HG03060 (cell line): ENCODE measurements around the gene XPOT.
"Not testable (repeated sequence)": the region's sequence is repeated elsewhere in the genome, so short reads cannot be mapped to it uniquely, and the experiment has no call there.

Source experiments
- ATAC-seq: cut with Tn5 transposase; IDR thresholded peaks from one replicate; pipeline ENCODE4 v1.9.1; 2021; ENCODE audit warnings: low read depth, moderate number of reproducible peaks; ENCODE audit not compliant: unreplicated experiment

Gene XPOT, protein sequence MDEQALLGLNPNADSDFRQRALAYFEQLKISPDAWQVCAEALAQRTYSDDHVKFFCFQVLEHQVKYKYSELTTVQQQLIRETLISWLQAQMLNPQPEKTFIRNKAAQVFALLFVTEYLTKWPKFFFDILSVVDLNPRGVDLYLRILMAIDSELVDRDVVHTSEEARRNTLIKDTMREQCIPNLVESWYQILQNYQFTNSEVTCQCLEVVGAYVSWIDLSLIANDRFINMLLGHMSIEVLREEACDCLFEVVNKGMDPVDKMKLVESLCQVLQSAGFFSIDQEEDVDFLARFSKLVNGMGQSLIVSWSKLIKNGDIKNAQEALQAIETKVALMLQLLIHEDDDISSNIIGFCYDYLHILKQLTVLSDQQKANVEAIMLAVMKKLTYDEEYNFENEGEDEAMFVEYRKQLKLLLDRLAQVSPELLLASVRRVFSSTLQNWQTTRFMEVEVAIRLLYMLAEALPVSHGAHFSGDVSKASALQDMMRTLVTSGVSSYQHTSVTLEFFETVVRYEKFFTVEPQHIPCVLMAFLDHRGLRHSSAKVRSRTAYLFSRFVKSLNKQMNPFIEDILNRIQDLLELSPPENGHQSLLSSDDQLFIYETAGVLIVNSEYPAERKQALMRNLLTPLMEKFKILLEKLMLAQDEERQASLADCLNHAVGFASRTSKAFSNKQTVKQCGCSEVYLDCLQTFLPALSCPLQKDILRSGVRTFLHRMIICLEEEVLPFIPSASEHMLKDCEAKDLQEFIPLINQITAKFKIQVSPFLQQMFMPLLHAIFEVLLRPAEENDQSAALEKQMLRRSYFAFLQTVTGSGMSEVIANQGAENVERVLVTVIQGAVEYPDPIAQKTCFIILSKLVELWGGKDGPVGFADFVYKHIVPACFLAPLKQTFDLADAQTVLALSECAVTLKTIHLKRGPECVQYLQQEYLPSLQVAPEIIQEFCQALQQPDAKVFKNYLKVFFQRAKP

GRCh38 chr12:64403707-64404469 lies at the start of gene XPOT:
XPOT (plus strand) TSS chr12:64404392; CDS start chr12:64410036, 5,644 bp downstream.
- peak; percentile 96 for ATAC-seq

DNA sequence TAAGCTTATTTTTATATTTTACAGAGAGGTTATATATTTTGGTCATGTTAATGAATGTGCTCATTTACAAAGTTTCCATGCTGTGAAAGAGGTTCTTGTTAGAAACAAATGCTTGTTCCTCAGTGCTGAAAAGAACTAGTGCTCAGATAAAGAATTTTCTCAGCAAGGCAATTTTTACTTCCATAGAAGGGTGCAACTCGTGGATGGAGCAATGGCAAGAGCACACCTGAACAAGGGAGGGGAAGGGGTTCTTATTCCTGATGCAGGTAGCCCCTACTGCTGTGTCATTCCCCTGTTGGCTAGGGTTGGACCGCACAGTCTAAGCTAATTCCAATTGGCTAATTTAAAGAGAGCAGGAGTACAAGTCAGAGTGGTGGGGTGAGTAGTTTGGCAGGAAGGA lies 48.0 kb upstream of the XPOT start:
- not testable (repeated sequence) for ATAC-seq

- not testable (repeated sequence) for ATAC-seq
These were observed 43.0 kb upstream of the XPOT start for GRCh38 chr12:64361173-64361572.

- no peak for ATAC-seq
These were observed 41.4 kb upstream of the XPOT start for GRCh38 chr12:64362721-64363305.

DNA sequence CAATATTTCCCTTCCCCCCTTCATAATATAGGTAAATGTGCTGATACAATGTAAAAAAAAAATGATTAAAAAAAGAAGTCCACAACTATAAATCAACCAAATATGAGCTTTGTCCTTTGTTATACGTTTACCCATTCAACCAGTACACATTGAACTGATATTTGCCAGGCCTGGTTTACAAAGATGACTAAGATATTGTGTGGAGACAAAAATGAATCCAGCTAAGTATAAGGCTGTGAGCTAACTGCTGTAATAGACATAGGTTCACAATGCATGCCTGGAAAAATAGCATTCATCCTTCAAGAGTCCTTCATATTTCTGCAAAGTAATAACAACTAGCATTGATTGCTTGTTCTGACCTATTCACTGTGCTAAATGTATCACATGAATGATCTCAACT lies 20.5 kb upstream of the XPOT start:
- no peak for ATAC-seq

DNA sequence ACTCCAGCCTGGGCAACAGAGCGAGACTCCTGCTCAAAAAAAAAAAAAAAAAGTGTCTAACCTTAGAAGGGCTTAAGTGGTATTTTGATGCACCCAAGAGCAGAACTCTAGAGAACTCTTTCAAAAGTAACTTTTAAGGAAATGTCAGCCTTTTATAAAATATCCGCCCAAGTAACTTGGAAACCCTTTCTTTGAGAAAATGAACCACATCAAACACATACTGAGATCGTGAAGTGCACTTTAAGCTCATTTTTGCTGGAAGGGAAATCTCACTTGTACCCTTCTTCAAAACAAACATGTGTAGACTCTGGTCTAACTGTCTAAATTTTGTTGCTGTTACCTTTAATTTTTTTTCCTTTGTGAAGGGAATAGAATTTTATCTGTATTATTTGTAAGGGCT lies 19.2 kb upstream of the XPOT start:
- no peak for ATAC-seq

- ATAC-seq: no peak
These were observed 18.7 kb upstream of the XPOT start for GRCh38 chr12:64385468-64385867.

- no peak for ATAC-seq
These were observed 16.9 kb upstream of the XPOT start for GRCh38 chr12:64387197-64387816.

GRCh38 chr12:64389154-64389553 lies 15.0 kb upstream of the XPOT start:
- ATAC-seq: no peak

- ATAC-seq: no peak
These were observed 13.8 kb upstream of the XPOT start, which contains the start of gene C12orf56 for GRCh38 chr12:64390275-64390851. C12orf56 (minus strand) TSS chr12:64390758; CDS start chr12:64390565, 193 bp downstream.

DNA sequence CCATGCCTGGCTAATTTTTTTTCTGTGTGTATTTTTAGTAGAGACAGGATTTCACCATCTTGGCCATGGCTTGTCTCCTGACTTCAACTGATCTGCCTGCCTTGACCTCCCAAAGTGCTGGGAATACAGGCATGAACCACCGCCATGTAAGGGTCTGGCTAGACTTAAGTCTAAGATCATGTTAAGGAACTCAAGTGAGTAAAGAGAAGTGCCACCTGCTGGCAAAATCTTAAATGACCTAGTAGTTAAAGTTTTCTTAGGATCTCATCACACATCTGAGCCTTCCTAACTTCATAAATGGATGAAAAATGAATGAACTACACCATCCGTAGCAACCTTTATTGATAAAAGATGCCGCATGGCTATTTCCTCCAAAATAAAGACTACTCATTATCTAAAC lies 12.0 kb upstream of the XPOT start:
- ATAC-seq: no peak

GRCh38 chr12:64395739-64396138 lies 8.5 kb upstream of the XPOT start:
- ATAC-seq: no peak

GRCh38 chr12:64400041-64400440 lies 4.2 kb upstream of the XPOT start:
- ATAC-seq: no peak

DNA sequence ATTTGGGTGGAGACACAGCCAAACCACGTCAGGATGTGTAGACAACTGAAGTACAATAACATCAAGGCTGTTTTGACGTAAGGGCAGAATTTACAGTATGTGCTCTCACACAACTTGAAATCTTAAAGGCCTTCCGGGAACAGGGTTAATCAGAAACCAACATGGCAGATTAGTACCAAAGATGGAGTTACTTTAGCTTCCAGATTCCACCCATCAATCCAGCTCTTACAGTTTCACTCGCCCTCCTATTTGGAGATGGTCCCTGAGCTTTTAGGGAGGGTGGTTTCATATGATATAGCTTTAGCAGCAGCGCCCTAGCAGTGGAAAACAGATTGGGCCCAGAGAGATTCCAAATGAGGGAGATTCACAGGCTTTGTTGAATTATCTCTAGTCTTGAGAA lies 2.0 kb upstream of the XPOT start:
- no peak for ATAC-seq

GRCh38 chr12:64404470-64405256 lies 471 bp downstream of the XPOT start:
- peak; percentile 4 for ATAC-seq

- no peak for ATAC-seq
These were observed 3.4 kb downstream of the XPOT start for GRCh38 chr12:64407342-64408223.

GRCh38 chr12:64411427-64411826 lies 7.2 kb downstream of the XPOT start:
- no peak for ATAC-seq

DNA sequence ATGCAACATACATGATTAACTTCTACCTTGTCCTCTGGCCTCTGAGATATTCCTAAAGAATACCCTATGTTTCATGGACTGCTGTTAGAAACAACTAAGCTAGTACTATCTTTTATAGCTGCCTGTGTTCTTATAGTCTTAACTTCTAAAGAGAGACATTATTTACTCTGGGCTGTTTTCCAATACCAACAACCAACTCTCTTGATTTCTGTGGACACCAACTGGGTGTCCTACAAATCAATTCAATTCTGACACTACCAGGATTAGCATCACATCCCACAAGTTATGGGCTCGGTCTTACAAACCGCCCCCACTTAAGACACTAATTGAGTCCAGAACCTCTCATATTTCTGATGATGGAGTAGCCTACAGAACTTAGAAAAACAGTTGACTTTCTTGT lies 8.3 kb downstream of the XPOT start:
- no peak for ATAC-seq
